HEK293 (cell line): ENCODE results near the gene CAMSAP3.

Source experiments
- GFI1B ChIP-seq: fragments of 450-650 bp; formaldehyde crosslinking; IDR thresholded peaks from 2 replicates; pipeline ENCODE4 v1.5.1; 2016; ENCODE audit warnings: missing biosample characterization, missing genetic modification characterization
- GLI4 ChIP-seq: fragments of 450-650 bp; formaldehyde crosslinking; IDR thresholded peaks from 2 replicates; pipeline ENCODE4 v1.5.1; 2016; ENCODE audit warnings: missing biosample characterization, missing genetic modification characterization
- HOXC10 ChIP-seq: sonication (generic); formaldehyde crosslinking; IDR thresholded peaks from 2 replicates; pipeline ENCODE4 v1.8.1; 2023; ENCODE audit warnings: mild to moderate bottlenecking, missing genetic modification reagents
- KLF16 ChIP-seq: fragments of 450-650 bp; formaldehyde crosslinking; IDR thresholded peaks from 2 replicates; pipeline ENCODE4 v1.5.1; 2017; ENCODE audit warnings: missing biosample characterization, missing genetic modification characterization
- KLF7 ChIP-seq: fragments of 450-650 bp; formaldehyde crosslinking; IDR thresholded peaks from 2 replicates; pipeline ENCODE4 v1.5.1; 2016; ENCODE audit warnings: missing biosample characterization, missing genetic modification characterization, borderline replicate concordance
- KLF9 ChIP-seq: fragments of 450-650 bp; formaldehyde crosslinking; IDR thresholded peaks from 2 replicates; pipeline ENCODE4 v1.5.1; 2016; ENCODE audit warnings: missing biosample characterization, missing genetic modification characterization, low read depth
- MYNN ChIP-seq: fragments of 450-650 bp; formaldehyde crosslinking; IDR thresholded peaks from 2 replicates; pipeline ENCODE4 v1.5.1; 2016; ENCODE audit warnings: missing biosample characterization, missing genetic modification characterization, borderline replicate concordance
- PRDM1 ChIP-seq: fragments of 450-650 bp; formaldehyde crosslinking; IDR thresholded peaks from 2 replicates; pipeline ENCODE4; 2016; ENCODE audit warnings: missing biosample characterization, missing genetic modification characterization
- ZBTB44 ChIP-seq: fragments of 450-650 bp; IDR thresholded peaks from 2 replicates; pipeline ENCODE4 v1.5.1; 2018; ENCODE audit warnings: missing biosample characterization, mild to moderate bottlenecking, missing genetic modification characterization
- ZFP3 ChIP-seq: fragments of 450-650 bp; formaldehyde crosslinking; IDR thresholded peaks from 2 replicates; pipeline ENCODE4 v1.5.1; 2016; ENCODE audit warnings: low read depth, missing biosample characterization, missing genetic modification characterization
- ZFP41 ChIP-seq: fragments of 450-650 bp; formaldehyde crosslinking; IDR thresholded peaks from 2 replicates; pipeline ENCODE4 v1.5.1; 2016; ENCODE audit warnings: missing biosample characterization, missing genetic modification characterization, borderline replicate concordance
- ZNF112 ChIP-seq: fragments of 450-650 bp; formaldehyde crosslinking; IDR thresholded peaks from 2 replicates; pipeline ENCODE4 v1.5.0; 2017; ENCODE audit warnings: missing biosample characterization, missing genetic modification characterization
- ZNF280D ChIP-seq: fragments of 450-650 bp; formaldehyde crosslinking; IDR thresholded peaks from 2 replicates; pipeline ENCODE4 v1.5.1; 2016; ENCODE audit warnings: missing biosample characterization, missing genetic modification characterization
- ZNF350 ChIP-seq: fragments of 450-650 bp; formaldehyde crosslinking; IDR thresholded peaks from 2 replicates; pipeline ENCODE4 v1.5.0; 2017; ENCODE audit warnings: missing biosample characterization, mild to moderate bottlenecking, missing genetic modification characterization
- ZNF391 ChIP-seq: fragments of 450-650 bp; formaldehyde crosslinking; IDR thresholded peaks from 2 replicates; pipeline ENCODE4 v1.5.1; 2016; ENCODE audit warnings: low read depth, missing biosample characterization, missing genetic modification characterization, borderline replicate concordance
- ZNF394 ChIP-seq: fragments of 450-650 bp; formaldehyde crosslinking; IDR thresholded peaks from 2 replicates; pipeline ENCODE4 v1.5.1; 2016; ENCODE audit warnings: missing biosample characterization, missing genetic modification characterization, mild to moderate bottlenecking, moderate library complexity, borderline replicate concordance
- ZNF398 ChIP-seq: fragments of 450-650 bp; formaldehyde crosslinking; IDR thresholded peaks from 2 replicates; pipeline ENCODE4 v1.5.1; 2017; ENCODE audit warnings: missing biosample characterization, missing genetic modification characterization
- ZNF404 ChIP-seq: fragments of 450-650 bp; formaldehyde crosslinking; IDR thresholded peaks from 2 replicates; pipeline ENCODE4 v1.5.1; 2017; ENCODE audit warnings: missing biosample characterization, missing genetic modification characterization
- ZNF416 ChIP-seq: fragments of 450-650 bp; formaldehyde crosslinking; IDR thresholded peaks from 2 replicates; pipeline ENCODE4 v1.5.1; 2016; ENCODE audit warnings: missing biosample characterization, missing genetic modification characterization
- ZNF623 ChIP-seq: fragments of 450-650 bp; formaldehyde crosslinking; IDR thresholded peaks from 2 replicates; pipeline ENCODE4 v1.5.1; 2016; ENCODE audit warnings: missing biosample characterization, missing genetic modification characterization
- ZNF626 ChIP-seq: fragments of 450-650 bp; sonication (Bioruptor Pico); formaldehyde crosslinking; IDR thresholded peaks from 2 replicates; pipeline ENCODE4 v1.5.1; 2018; ENCODE audit warnings: missing biosample characterization, missing genetic modification characterization, inconsistent platforms
- ZNF670 ChIP-seq: fragments of 450-650 bp; formaldehyde crosslinking; IDR thresholded peaks from 2 replicates; pipeline ENCODE4 v1.5.1; 2016; ENCODE audit warnings: missing biosample characterization, missing genetic modification characterization, low read depth
- ZNF791 ChIP-seq: fragments of 450-650 bp; formaldehyde crosslinking; IDR thresholded peaks from 2 replicates; pipeline ENCODE4 v1.5.1; 2016; ENCODE audit warnings: missing biosample characterization, missing genetic modification characterization
- ZNF837 ChIP-seq: fragments of 450-650 bp; formaldehyde crosslinking; IDR thresholded peaks from 2 replicates; pipeline ENCODE4 v1.5.1; 2016; ENCODE audit warnings: missing biosample characterization, missing genetic modification characterization
- ZSCAN30 ChIP-seq: fragments of 450-650 bp; IDR thresholded peaks from 2 replicates; pipeline ENCODE4 v1.5.1; 2018; ENCODE audit warnings: missing biosample characterization, mild to moderate bottlenecking, missing genetic modification characterization, moderate library complexity
- TF ChIP-seq, protein P1 (sequence below): IDR thresholded peaks from 2 replicates; pipeline ENCODE4 v1.6.1; 2011; ENCODE audit warnings: mild to moderate bottlenecking, low read depth, low read length, borderline replicate concordance
- TF ChIP-seq, protein P2 (sequence below): fragments of 450-650 bp; formaldehyde crosslinking; optimal IDR thresholded peaks from 2 replicates; pipeline ENCODE3; 2016; ENCODE audit warnings: missing biosample characterization, mild to moderate bottlenecking, missing genetic modification characterization
- TF ChIP-seq, protein P3 (sequence below): fragments of 450-650 bp; formaldehyde crosslinking; IDR thresholded peaks from 2 replicates; pipeline ENCODE4 v1.5.1; 2016; ENCODE audit warnings: missing biosample characterization, missing genetic modification characterization

CAMSAP3 gene

GRCh38 chr19:7636691-7637373, 41.2 kb downstream of the CAMSAP3 start, which contains the start of gene STXBP2 (continued):
- TF ChIP-seq ZFP41 (tag by site-specific recombination), result no peak
- TF ChIP-seq, protein P1, sequence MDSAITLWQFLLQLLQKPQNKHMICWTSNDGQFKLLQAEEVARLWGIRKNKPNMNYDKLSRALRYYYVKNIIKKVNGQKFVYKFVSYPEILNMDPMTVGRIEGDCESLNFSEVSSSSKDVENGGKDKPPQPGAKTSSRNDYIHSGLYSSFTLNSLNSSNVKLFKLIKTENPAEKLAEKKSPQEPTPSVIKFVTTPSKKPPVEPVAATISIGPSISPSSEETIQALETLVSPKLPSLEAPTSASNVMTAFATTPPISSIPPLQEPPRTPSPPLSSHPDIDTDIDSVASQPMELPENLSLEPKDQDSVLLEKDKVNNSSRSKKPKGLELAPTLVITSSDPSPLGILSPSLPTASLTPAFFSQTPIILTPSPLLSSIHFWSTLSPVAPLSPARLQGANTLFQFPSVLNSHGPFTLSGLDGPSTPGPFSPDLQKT, result no peak
- peak; percentile 95 for TF ChIP-seq KLF9
- 0 out of 2 replicates have a peak, but pooled peaks have one; percentile 7 for TF ChIP-seq ZNF623 (tag by site-specific recombination)
- TF ChIP-seq, protein P2, sequence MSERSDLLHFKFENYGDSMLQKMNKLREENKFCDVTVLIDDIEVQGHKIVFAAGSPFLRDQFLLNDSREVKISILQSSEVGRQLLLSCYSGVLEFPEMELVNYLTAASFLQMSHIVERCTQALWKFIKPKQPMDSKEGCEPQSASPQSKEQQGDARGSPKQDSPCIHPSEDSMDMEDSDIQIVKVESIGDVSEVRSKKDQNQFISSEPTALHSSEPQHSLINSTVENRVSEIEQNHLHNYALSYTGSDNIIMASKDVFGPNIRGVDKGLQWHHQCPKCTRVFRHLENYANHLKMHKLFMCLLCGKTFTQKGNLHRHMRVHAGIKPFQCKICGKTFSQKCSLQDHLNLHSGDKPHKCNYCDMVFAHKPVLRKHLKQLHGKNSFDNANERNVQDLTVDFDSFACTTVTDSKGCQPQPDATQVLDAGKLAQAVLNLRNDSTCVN (tag by site-specific recombination), result peak; percentile 37
- no peak for TF ChIP-seq ZBTB44 (tag by site-specific recombination)
- TF ChIP-seq ZSCAN30 (tag by site-specific recombination), result peak; percentile 41; the same call in 1 of the 2 replicates
- no peak for TF ChIP-seq ZNF670 (tag by site-specific recombination)
- peak; percentile 61 for TF ChIP-seq ZNF398 (tag by site-specific recombination)
- no peak for TF ChIP-seq ZNF416 (tag by site-specific recombination)
- TF ChIP-seq ZNF350 (tag by site-specific recombination), result no peak
- TF ChIP-seq KLF7, result no peak
- TF ChIP-seq ZNF791, result no peak
- TF ChIP-seq ZNF404 (tag by site-specific recombination), result no peak
- TF ChIP-seq HOXC10, result no peak
- TF ChIP-seq ZNF391 (tag by site-specific recombination), result no peak
- no peak for TF ChIP-seq ZNF280D (tag by site-specific recombination)
- TF ChIP-seq ZNF394 (tag by site-specific recombination), result no peak
- no peak for TF ChIP-seq GLI4
- no peak for TF ChIP-seq MYNN (tag by site-specific recombination)
- TF ChIP-seq ZFP3 (tag by site-specific recombination), result no peak
- 0 out of 2 replicates have a peak, but pooled peaks have one; percentile 30 for TF ChIP-seq KLF16 (tag by site-specific recombination)
- no peak for TF ChIP-seq ZNF626 (tag by site-specific recombination)
- TF ChIP-seq PRDM1, result no peak
- TF ChIP-seq GFI1B (tag by site-specific recombination), result no peak
- no peak for TF ChIP-seq ZNF837 (tag by site-specific recombination)
- TF ChIP-seq, protein P3, sequence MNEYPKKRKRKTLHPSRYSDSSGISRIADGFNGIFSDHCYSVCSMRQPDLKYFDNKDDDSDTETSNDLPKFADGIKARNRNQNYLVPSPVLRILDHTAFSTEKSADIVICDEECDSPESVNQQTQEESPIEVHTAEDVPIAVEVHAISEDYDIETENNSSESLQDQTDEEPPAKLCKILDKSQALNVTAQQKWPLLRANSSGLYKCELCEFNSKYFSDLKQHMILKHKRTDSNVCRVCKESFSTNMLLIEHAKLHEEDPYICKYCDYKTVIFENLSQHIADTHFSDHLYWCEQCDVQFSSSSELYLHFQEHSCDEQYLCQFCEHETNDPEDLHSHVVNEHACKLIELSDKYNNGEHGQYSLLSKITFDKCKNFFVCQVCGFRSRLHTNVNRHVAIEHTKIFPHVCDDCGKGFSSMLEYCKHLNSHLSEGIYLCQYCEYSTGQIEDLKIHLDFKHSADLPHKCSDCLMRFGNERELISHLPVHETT, result no peak
- no peak for TF ChIP-seq ZNF112
